Stomach (tissue), 9 donors: Measurements from ENCODE around the gene C1QC. TPM values are rescaled to one million over a fixed set of nuclear protein-coding genes. Genes with fewer than 3 reads are reported as not detected.

ENCODE experiments used
- DNase-seq, 2 donors: peaks; one replicate each; pipeline versions ENCODE4 v3.0.0 to v3.0.0-alpha.2; 2013 to 2019
- H3K27ac ChIP-seq, 5 donors: fragments of 200-600 bp in 4 of 5; sonication (generic) in 4 of 5; one replicate each; pipeline ENCODE4 v1.5.1; 2013 to 2019; ENCODE audit warnings: mild to moderate bottlenecking in 1 of 5, moderate library complexity in 1 of 5
- H3K27me3 ChIP-seq, 3 donors: fragments of 200-600 bp; sonication (generic); one replicate each; pipeline ENCODE4 v1.5.1; 2017 to 2019; ENCODE audit warnings: mixed run types in 1 of 3
- H3K36me3 ChIP-seq, 4 donors: fragments of 200-600 bp; sonication (generic); 1 replicate in 3 of 4; 2 replicates in 1 of 4; pipeline ENCODE4 v1.5.1; 2016 to 2019
- H3K4me1 ChIP-seq, 4 donors: fragments of 200-600 bp; sonication (generic); one replicate each; pipeline ENCODE4 v1.5.1; 2016 to 2019
- H3K4me3 ChIP-seq, 4 donors: fragments of 200-600 bp; sonication (generic) in 3 of 4; one replicate each; pipeline ENCODE4 v1.5.1; 2016 to 2019; ENCODE audit warnings: mild to moderate bottlenecking in 1 of 4
- H3K9me3 ChIP-seq, 4 donors: fragments of 200-600 bp; sonication (generic); one replicate each; pipeline ENCODE4 v1.5.1; 2016 to 2019
- EP300 ChIP-seq: sonication (generic); formaldehyde crosslinking; IDR thresholded peaks from one replicate; pipeline ENCODE4 v1.6.1; 2017; ENCODE audit warnings: antibody characterized with exemption
- POLR2A ChIP-seq, 4 donors: fragments of 450-650 bp; IDR thresholded peaks; one replicate each; pipeline ENCODE4 v1.6.1; 2016; ENCODE audit warnings: antibody characterized with exemption in 4 of 4, control low read depth in 2 of 4, mild to moderate bottlenecking in 1 of 4, moderate library complexity in 1 of 4
- POLR2AphosphoS5 ChIP-seq, 3 donors: sonication (generic); formaldehyde crosslinking; IDR thresholded peaks; one replicate each; pipeline ENCODE4 v1.6.1; 2016; ENCODE audit warnings: antibody characterized with exemption in 3 of 3
- WGBS, 5 donors: extraction: QIAGEN DNeasy Blood & Tissue Kit in 3 of 5; methylation state at CpG; one replicate each; pipeline versions ENCODE4 v1.1.5 to v1.1.7; 2013 to 2018; 5-methylcytosine and 5-hydroxymethylcytosine counted together
- intact Hi-C: fragments of 100-400 bp; cut with DNase I; formaldehyde crosslinking; loops from one replicate; pipeline ENCODE4 v1.15.1; 2023; ENCODE audit warnings: low total_unique reads
- polyA plus RNA-seq, 3 donors: library from polyadenylated mRNA; stranded (reverse); fragments of 200-250 nt; gene quantifications; one replicate each; pipeline ENCODE4 v1.2.3, GENCODE V29; 2013
- total RNA-seq, 5 donors: library from RNA; depleted of rRNA; stranded (reverse); fragments of >200 nt; gene quantifications; one replicate each; pipeline versions ENCODE4 v1.1.0 to v1.2.3, GENCODE V29; 2014 to 2016
- TF ChIP-seq, protein P1 (sequence below), 7 experiments: fragments of 450-650 bp in 4 of 7; fragments of 200-600 bp in 3 of 7; sonication (generic) in 3 of 7; IDR thresholded peaks; one replicate each; pipeline ENCODE4 v1.5.1; 2016 to 2019; ENCODE audit warnings: antibody characterized with exemption in 7 of 7, control low read depth in 2 of 7, mild to moderate bottlenecking in 1 of 7
- donor health status: healthy with polysubstance abuse.
- donor health status: Bipolar disorder and iron deficiency.
- donor health status: healthy.

Gene C1QC
- total and polyA plus RNA-seq, 8 donors = 27.8 to 181 (median 60.5) TPM

DNA sequence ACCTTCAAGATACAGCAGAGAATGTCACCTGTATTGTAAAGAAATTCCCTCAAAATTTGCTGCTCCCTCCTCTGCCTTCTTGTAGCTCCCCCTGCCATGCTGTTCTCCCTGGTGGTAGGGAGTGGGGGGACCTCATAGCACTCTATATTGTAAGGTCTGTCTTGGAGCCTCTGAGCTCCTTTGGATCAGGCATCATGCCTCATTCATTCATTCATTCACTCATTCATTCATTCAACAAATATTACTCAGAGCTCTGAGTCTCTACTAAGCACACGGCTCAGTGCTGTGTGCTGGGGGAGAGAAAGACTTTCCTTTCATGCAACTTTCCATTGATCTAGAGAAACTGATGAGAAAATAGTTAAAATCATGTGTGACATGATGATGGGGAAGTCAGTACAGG is 40.1 kb downstream of the C1QC start:
- WGBS, 5 donors = 65 to 96% (median 72%) methylated on average over 1 of the region's 1 CpG
- H3K27me3 ChIP-seq = peaks cover 0 to 57% (median 4%) of the 10 kb centered on the region in 3 donors

DNA sequence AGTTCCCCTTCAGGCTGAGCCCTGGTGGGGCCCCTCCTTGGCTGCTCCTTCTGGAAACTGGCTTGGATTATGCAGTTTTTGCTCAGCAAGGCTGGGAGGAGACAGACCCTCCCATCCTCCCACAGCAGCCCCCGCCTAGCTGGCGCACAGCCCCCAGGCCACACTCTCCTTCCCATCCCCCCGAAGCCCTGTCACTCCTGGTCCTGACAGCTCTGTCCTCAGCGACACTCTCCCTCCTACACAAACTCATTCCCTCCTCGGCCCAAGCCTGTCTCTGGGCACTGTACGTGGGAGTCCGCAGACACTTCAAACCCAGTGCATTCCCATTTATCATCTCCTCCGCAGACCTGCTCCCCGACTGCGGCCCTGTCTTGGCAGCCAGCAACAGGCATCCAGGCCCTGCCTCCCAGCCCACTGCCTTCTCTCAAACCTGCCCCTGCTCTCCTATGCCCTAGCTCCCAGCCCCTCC is 42.2 kb downstream of the C1QC start:
- Histone ChIP-seq H3K27me3 (peaks cover 0 to 72% (median 4%) of the 10 kb centered on the region in 3 donors), H3K36me3 (no peaks in the 10 kb centered on the region), H3K27ac (no peak overlapping the region), H3K4me3 (no peak overlapping the region), H3K4me1 (no peaks in the 10 kb centered on the region), H3K9me3 (no peaks in the 10 kb centered on the region)
- no peak for TF ChIP-seq POLR2AphosphoS5 (IDR thresholded peaks at IDR 0.05)
- TF ChIP-seq EP300 = no peak
- no peak for TF ChIP-seq POLR2A (IDR thresholded peaks at IDR 0.05)
- TF ChIP-seq, protein P1, sequence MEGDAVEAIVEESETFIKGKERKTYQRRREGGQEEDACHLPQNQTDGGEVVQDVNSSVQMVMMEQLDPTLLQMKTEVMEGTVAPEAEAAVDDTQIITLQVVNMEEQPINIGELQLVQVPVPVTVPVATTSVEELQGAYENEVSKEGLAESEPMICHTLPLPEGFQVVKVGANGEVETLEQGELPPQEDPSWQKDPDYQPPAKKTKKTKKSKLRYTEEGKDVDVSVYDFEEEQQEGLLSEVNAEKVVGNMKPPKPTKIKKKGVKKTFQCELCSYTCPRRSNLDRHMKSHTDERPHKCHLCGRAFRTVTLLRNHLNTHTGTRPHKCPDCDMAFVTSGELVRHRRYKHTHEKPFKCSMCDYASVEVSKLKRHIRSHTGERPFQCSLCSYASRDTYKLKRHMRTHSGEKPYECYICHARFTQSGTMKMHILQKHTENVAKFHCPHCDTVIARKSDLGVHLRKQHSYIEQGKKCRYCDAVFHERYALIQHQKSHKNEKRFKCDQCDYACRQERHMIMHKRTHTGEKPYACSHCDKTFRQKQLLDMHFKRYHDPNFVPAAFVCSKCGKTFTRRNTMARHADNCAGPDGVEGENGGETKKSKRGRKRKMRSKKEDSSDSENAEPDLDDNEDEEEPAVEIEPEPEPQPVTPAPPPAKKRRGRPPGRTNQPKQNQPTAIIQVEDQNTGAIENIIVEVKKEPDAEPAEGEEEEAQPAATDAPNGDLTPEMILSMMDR (IDR thresholded peaks at IDR 0.05) = no peak
- peak in 1 of 2 donors; percentile 73 for DNase-seq
- WGBS, 5 donors = 50 to 67% (median 60%) methylated on average over 10 of the region's 10 CpGs
- intact Hi-C loops = no loop called here

More for the DNA sequence above, 40.1 kb downstream of the C1QC start:
- Histone ChIP-seq H3K4me1 (no peaks in the 10 kb centered on the region), H3K9me3 (no peaks in the 10 kb centered on the region), H3K27ac (no peak overlapping the region), H3K4me3 (no peak overlapping the region), H3K36me3 (no peaks in the 10 kb centered on the region)
- TF ChIP-seq POLR2AphosphoS5 (IDR thresholded peaks at IDR 0.05) = no peak
- TF ChIP-seq, protein P1 (IDR thresholded peaks at IDR 0.05) = no peak
- TF ChIP-seq POLR2A (IDR thresholded peaks at IDR 0.05) = no peak
- TF ChIP-seq EP300 = no peak
- no peak for DNase-seq
- intact Hi-C loops = no loop called here

DNA sequence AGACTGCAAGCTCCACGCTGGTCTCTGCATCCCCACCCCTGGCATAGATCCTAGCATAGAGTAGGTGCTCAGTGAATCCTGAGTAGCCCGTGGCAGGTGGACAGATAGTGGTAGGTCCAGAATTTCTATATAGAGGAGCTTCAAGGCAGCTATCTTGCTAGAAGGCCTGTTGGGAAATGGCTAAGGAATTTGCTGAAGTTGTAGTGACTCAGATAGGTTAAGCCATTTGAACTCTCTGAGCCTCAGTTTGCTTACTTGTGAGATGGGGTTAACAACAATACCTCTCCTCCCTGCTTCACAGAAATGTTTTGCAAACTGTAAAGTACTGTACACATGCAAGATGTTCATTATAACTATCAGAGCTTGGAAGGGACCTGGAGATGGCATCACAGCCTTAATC is 43.8 kb downstream of the C1QC start:
- WGBS, 5 donors = 74 to 84% (median 78%) methylated on average over 2 of the region's 2 CpGs
- no peaks in the 10 kb centered on the region for H3K4me1 ChIP-seq
- TF ChIP-seq EP300 (no peak), POLR2A (IDR thresholded peaks at IDR 0.05) (no peak), POLR2AphosphoS5 (IDR thresholded peaks at IDR 0.05) (no peak)
- TF ChIP-seq, protein P1 (IDR thresholded peaks at IDR 0.05) = no peak
- H3K27ac ChIP-seq = no peak overlapping the region
- intact Hi-C loops = no loop called here
- H3K9me3 ChIP-seq = no peaks in the 10 kb centered on the region
- H3K36me3 ChIP-seq = no peaks in the 10 kb centered on the region
- no peak overlapping the region for H3K4me3 ChIP-seq
- H3K27me3 ChIP-seq = peaks cover 0 to 61% (median 4%) of the 10 kb centered on the region in 3 donors
- no peak for DNase-seq

DNA sequence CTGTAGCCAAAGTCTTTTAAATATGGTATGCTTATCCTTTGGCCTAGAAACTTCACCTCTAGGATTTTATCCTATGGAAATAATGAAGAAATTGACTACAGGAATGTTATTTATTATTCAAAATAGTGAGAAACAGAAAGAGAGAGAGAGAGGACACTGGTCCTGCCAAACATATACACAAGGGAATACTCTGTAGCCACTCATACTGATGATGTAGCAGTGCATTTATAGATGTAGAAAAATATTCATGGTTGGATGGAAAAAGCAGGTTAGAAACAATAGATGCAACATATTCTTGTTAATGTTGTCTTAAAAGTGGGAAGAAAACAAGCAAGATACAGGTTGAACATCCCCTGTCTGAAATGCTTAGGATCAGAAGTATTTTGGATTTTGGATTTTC is 45.0 kb downstream of the C1QC start:
- no peak for TF ChIP-seq EP300
- TF ChIP-seq, protein P1 (IDR thresholded peaks at IDR 0.05) = no peak
- no peak for TF ChIP-seq POLR2AphosphoS5 (IDR thresholded peaks at IDR 0.05)
- no peak for TF ChIP-seq POLR2A (IDR thresholded peaks at IDR 0.05)
- intact Hi-C loops = no loop called here
- H3K4me3 ChIP-seq = no peak overlapping the region
- H3K9me3 ChIP-seq = no peaks in the 10 kb centered on the region
- DNase-seq = no peak
- H3K36me3 ChIP-seq = no peaks in the 10 kb centered on the region
- H3K27me3 ChIP-seq = peaks cover 0 to 50% (median 4%) of the 10 kb centered on the region in 3 donors
- no peaks in the 10 kb centered on the region for H3K4me1 ChIP-seq
- no peak overlapping the region for H3K27ac ChIP-seq
